Ovary (tissue), 3 donors: ENCODE data around the gene RBX1.

Source experiments
- EP300 ChIP-seq: sonication (generic); formaldehyde crosslinking; IDR thresholded peaks from one replicate; pipeline ENCODE4 v1.6.1; 2017; ENCODE audit warnings: antibody characterized with exemption
- POLR2A ChIP-seq: fragments of 450-650 bp; IDR thresholded peaks from one replicate; pipeline ENCODE4 v1.6.1; 2017; ENCODE audit warnings: antibody characterized with exemption, mild to moderate bottlenecking, moderate library complexity
- TF ChIP-seq, protein P1 (sequence below), 3 donors: fragments of 450-650 bp in 2 of 3; fragments of 200-600 bp in 1 of 3; IDR thresholded peaks; one replicate each; pipeline versions ENCODE4 v1.5.1 to v1.8.0; 2016 to 2022; ENCODE audit warnings: antibody characterized with exemption in 3 of 3, mild to moderate bottlenecking in 1 of 3
- donor health status: DM: no; HTN: no; CAD: no.

DNA sequence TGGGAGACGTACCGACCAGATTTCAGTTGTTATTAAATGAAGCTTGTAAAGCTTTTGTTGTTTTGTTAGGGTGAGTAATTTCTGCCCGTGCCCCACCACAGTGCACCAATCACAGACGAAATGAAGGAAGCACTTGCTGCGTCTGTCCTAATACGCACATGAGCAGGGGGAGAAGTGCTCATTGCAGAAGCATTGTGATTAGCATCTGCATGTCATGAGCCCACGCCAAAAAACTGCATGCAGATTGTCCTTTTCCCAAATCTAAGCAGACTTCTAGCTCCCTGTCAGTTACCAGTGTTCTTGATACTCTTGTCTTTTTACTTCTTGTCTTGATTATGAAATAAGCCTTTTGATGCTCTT lies 15.5 kb downstream of the RBX1 start:
- TF ChIP-seq POLR2A (no peak), EP300 (no peak)
- TF ChIP-seq, protein P1, sequence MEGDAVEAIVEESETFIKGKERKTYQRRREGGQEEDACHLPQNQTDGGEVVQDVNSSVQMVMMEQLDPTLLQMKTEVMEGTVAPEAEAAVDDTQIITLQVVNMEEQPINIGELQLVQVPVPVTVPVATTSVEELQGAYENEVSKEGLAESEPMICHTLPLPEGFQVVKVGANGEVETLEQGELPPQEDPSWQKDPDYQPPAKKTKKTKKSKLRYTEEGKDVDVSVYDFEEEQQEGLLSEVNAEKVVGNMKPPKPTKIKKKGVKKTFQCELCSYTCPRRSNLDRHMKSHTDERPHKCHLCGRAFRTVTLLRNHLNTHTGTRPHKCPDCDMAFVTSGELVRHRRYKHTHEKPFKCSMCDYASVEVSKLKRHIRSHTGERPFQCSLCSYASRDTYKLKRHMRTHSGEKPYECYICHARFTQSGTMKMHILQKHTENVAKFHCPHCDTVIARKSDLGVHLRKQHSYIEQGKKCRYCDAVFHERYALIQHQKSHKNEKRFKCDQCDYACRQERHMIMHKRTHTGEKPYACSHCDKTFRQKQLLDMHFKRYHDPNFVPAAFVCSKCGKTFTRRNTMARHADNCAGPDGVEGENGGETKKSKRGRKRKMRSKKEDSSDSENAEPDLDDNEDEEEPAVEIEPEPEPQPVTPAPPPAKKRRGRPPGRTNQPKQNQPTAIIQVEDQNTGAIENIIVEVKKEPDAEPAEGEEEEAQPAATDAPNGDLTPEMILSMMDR (IDR thresholded peaks at IDR 0.05) = no peak
